Measurements from ENCODE around the gene ZBTB18. TPM values are rescaled to one million over a fixed set of nuclear protein-coding genes. Genes with fewer than 3 reads are reported as not detected.

ZBTB18 gene
- total RNA-seq, 2 experiments from 2014 or later: 9.9 to 18.9 TPM

DNA sequence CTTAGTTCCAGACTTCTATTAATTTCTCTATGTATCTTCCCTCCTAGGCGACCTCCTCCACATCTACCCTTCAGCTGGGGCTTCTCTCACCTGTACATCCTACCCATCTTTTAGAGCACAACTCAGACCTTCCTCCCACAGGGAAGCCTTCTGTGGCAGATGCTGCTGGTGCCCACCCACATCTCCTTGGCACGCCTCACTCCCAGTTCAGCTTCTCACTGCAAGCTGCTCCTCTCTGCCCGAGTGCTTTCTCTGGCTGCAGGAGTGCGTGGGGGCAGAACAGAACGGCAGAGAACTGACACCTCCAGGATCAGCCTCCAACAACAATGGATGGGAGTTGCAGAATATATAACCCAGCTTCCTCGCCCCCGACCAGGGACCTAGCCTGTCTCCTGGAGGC, 36.5 kb downstream of the ZBTB18 start:
- Histone ChIP-seq H3K4me2 (ENCODE audit: low read length) (no peak overlapping the region), H3K9me3 (ENCODE audit: low read length) (no peaks in the 10 kb centered on the region), H3K4me1 (ENCODE audit: insufficient read depth, low read length, poor library complexity, severe bottlenecking) (no peaks in the 10 kb centered on the region), H3K79me2 (ENCODE audit: insufficient read depth, low read depth, low read length) (no peaks in the 10 kb centered on the region), H4K20me1 (ENCODE audit: insufficient read depth, low read length) (no peaks in the 10 kb centered on the region), H3K27ac (ENCODE audit: low read depth, low read length, poor library complexity, severe bottlenecking) (no peak overlapping the region), H3K4me3 (ENCODE audit: low read depth, low read length, poor library complexity, severe bottlenecking) (no peak overlapping the region), H3K36me3 (ENCODE audit: insufficient read depth, low read length) (no peaks in the 10 kb centered on the region), H3K9me2 (ENCODE audit: insufficient read depth, low read length) (no peaks in the 10 kb centered on the region), H2AFZ (ENCODE audit: low read length) (no peak overlapping the region)
- no peak for TF ChIP-seq EZH2phosphoT487 (IDR thresholded peaks at IDR 0.05; ENCODE audit: borderline replicate concordance, low read depth, low read length)
- TF ChIP-seq, protein P1, sequence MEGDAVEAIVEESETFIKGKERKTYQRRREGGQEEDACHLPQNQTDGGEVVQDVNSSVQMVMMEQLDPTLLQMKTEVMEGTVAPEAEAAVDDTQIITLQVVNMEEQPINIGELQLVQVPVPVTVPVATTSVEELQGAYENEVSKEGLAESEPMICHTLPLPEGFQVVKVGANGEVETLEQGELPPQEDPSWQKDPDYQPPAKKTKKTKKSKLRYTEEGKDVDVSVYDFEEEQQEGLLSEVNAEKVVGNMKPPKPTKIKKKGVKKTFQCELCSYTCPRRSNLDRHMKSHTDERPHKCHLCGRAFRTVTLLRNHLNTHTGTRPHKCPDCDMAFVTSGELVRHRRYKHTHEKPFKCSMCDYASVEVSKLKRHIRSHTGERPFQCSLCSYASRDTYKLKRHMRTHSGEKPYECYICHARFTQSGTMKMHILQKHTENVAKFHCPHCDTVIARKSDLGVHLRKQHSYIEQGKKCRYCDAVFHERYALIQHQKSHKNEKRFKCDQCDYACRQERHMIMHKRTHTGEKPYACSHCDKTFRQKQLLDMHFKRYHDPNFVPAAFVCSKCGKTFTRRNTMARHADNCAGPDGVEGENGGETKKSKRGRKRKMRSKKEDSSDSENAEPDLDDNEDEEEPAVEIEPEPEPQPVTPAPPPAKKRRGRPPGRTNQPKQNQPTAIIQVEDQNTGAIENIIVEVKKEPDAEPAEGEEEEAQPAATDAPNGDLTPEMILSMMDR (conservative IDR thresholded peaks at IDR 0.05; ENCODE audit: low read length): no peak
- ChIA-PET POLR2A (interaction anchor here (1.8 kb wide), 1 partner anchor 9 kb away, joined by 5 read pairs; no protein-coding TSS in a partner anchor), CTCF (ENCODE audit: unreplicated experiment) (no interaction called here)
- no peak for DNase-seq (ENCODE audit: low spot score)
- intact Hi-C loops (cut with micrococcal nuclease; ENCODE audit: unreplicated experiment): no loop called here
- BruUV-seq (replicated peaks): no TSS peak

DNA sequence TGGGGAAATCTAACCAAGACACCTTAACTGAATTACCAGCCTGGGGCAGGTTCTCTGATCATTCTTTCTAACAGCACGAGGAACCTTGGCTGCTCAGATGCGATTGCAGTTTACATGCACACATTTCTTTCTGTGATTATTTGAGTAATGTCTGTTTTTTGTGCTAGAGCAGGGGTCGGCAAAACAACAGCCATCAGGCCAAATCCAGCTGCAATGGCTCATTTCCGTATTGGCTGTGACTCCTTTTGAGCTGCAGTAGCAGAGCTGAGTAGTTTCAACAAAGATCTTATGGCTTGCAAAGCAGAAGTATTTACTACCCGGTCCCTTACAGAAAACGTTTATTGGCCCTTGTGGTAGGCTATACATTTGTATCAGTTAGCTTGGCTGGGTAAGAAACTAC, 37.1 kb downstream of the ZBTB18 start:
- POLR2A ChIA-PET: interaction anchor here (0.6 to 1.8 kb wide), 2 partner anchors 9 to 21 kb away, joined by 3 to 5 read pairs; no protein-coding TSS in a partner anchor
- CTCF ChIA-PET (ENCODE audit: unreplicated experiment): no interaction called here

DNA sequence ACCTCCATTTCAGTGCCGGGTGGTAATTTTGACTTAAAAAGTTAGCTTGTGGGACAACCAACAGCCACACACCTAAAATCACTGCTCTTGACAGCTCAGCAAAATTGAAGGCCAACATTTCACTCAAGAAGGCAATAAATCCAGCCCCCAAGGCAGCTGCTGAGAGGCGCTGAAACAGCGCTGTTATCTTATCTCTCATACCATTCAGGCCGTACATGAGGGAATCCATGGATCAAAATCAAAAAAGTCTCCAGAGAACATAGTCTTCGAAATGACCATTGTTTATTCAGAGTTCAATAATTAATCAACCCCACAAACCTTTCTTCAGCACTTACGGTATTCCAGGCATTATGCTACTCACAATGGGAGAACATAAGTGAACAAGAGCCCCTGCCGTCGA, 38.5 kb downstream of the ZBTB18 start:
- Histone ChIP-seq H2AFZ (ENCODE audit: low read length) (no peak overlapping the region), H3K27ac (ENCODE audit: low read depth, low read length, poor library complexity, severe bottlenecking) (no peak overlapping the region), H3K4me1 (ENCODE audit: insufficient read depth, low read length, poor library complexity, severe bottlenecking) (no peaks in the 10 kb centered on the region), H3K36me3 (ENCODE audit: insufficient read depth, low read length) (no peaks in the 10 kb centered on the region), H3K79me2 (ENCODE audit: insufficient read depth, low read depth, low read length) (no peaks in the 10 kb centered on the region), H4K20me1 (ENCODE audit: insufficient read depth, low read length) (no peaks in the 10 kb centered on the region), H3K4me3 (ENCODE audit: low read depth, low read length, poor library complexity, severe bottlenecking) (no peak overlapping the region), H3K9me2 (ENCODE audit: insufficient read depth, low read length) (no peaks in the 10 kb centered on the region), H3K4me2 (ENCODE audit: low read length) (no peak overlapping the region), H3K9me3 (ENCODE audit: low read length) (no peaks in the 10 kb centered on the region)
- ChIA-PET CTCF (ENCODE audit: unreplicated experiment) (no interaction called here), POLR2A (interaction anchor here (0.6 to 1.8 kb wide), 4 partner anchors 11 to 1274 kb away, joined by 3 to 5 read pairs (median 3); no protein-coding TSS in a partner anchor)
- no peak for TF ChIP-seq EZH2phosphoT487 (IDR thresholded peaks at IDR 0.05; ENCODE audit: borderline replicate concordance, low read depth, low read length)
- TF ChIP-seq, protein P1 (conservative IDR thresholded peaks at IDR 0.05; ENCODE audit: low read length): no peak
- DNase-seq (ENCODE audit: low spot score): no peak
- no TSS peak for BruUV-seq (replicated peaks)
- intact Hi-C loops (cut with micrococcal nuclease; ENCODE audit: unreplicated experiment): no loop called here

More for the DNA sequence above, 37.1 kb downstream of the ZBTB18 start:
- Histone ChIP-seq H3K4me2 (ENCODE audit: low read length) (no peak overlapping the region), H2AFZ (ENCODE audit: low read length) (no peak overlapping the region), H3K9me3 (ENCODE audit: low read length) (no peaks in the 10 kb centered on the region), H3K4me1 (ENCODE audit: insufficient read depth, low read length, poor library complexity, severe bottlenecking) (no peaks in the 10 kb centered on the region), H4K20me1 (ENCODE audit: insufficient read depth, low read length) (no peaks in the 10 kb centered on the region), H3K79me2 (ENCODE audit: insufficient read depth, low read depth, low read length) (no peaks in the 10 kb centered on the region), H3K9me2 (ENCODE audit: insufficient read depth, low read length) (no peaks in the 10 kb centered on the region), H3K4me3 (ENCODE audit: low read depth, low read length, poor library complexity, severe bottlenecking) (no peak overlapping the region), H3K27ac (ENCODE audit: low read depth, low read length, poor library complexity, severe bottlenecking) (no peak overlapping the region), H3K36me3 (ENCODE audit: insufficient read depth, low read length) (no peaks in the 10 kb centered on the region)
- no TSS peak for BruUV-seq (replicated peaks)
- TF ChIP-seq, protein P1 (conservative IDR thresholded peaks at IDR 0.05; ENCODE audit: low read length): no peak
- no peak for TF ChIP-seq EZH2phosphoT487 (IDR thresholded peaks at IDR 0.05; ENCODE audit: borderline replicate concordance, low read depth, low read length)
- DNase-seq (ENCODE audit: low spot score): no peak
- intact Hi-C loops (cut with micrococcal nuclease; ENCODE audit: unreplicated experiment): no loop called here
